Measurements from ENCODE around the gene SLC9A9. TPM values are rescaled to one million over a fixed set of nuclear protein-coding genes. Genes with fewer than 3 reads are reported as not detected.
"Not testable (repeated sequence)": the region's sequence is repeated elsewhere in the genome, so short reads cannot be mapped to it uniquely, and the experiment has no call there.

Gene SLC9A9
- total RNA-seq, 4 donors from 2014 or later: 1.7 to 8.2 (median 3.6) TPM

GRCh38 chr3:143809121-143809621, 39.1 kb downstream of the SLC9A9 start:
- peak overlapping the region in 3 of 4 donors; percentile 12 to 38 (median 34) for H3K27ac ChIP-seq
- no peak overlapping the region for H3K4me3 ChIP-seq
- ATAC-seq (peak in 1 of 2 donors; percentile 30), DNase-seq (no peak)
- intact Hi-C loops (cut with DNase I; ENCODE audit: low total_unique reads) (no loop called here), in situ Hi-C loops (cut with MboI; ENCODE audit: low sequenced_read_pairs in 4 of 4) (no loop called here)
- peaks cover 8 to 10% of the 10 kb centered on the region in 2 donors for H3K4me1 ChIP-seq
- no peaks in the 10 kb centered on the region for H3K9me3 ChIP-seq
- H3K27me3 ChIP-seq: no peaks in the 10 kb centered on the region
- no peak for TF ChIP-seq POLR2A (IDR thresholded peaks at IDR 0.05)
- TF ChIP-seq, protein P1, sequence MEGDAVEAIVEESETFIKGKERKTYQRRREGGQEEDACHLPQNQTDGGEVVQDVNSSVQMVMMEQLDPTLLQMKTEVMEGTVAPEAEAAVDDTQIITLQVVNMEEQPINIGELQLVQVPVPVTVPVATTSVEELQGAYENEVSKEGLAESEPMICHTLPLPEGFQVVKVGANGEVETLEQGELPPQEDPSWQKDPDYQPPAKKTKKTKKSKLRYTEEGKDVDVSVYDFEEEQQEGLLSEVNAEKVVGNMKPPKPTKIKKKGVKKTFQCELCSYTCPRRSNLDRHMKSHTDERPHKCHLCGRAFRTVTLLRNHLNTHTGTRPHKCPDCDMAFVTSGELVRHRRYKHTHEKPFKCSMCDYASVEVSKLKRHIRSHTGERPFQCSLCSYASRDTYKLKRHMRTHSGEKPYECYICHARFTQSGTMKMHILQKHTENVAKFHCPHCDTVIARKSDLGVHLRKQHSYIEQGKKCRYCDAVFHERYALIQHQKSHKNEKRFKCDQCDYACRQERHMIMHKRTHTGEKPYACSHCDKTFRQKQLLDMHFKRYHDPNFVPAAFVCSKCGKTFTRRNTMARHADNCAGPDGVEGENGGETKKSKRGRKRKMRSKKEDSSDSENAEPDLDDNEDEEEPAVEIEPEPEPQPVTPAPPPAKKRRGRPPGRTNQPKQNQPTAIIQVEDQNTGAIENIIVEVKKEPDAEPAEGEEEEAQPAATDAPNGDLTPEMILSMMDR (IDR thresholded peaks at IDR 0.05 in 4 of 5, conservative IDR thresholded peaks at IDR 0.05 in 1 of 5): no peak
- no peaks in the 10 kb centered on the region for H3K36me3 ChIP-seq

GRCh38 chr3:143808030-143808429, 40.2 kb downstream of the SLC9A9 start:
- TF ChIP-seq, protein P1 (IDR thresholded peaks at IDR 0.05 in 4 of 5, conservative IDR thresholded peaks at IDR 0.05 in 1 of 5): no peak
- in situ Hi-C loops (cut with MboI; ENCODE audit: low sequenced_read_pairs in 4 of 4): no loop called here
- no peak for DNase-seq
- no peaks in the 10 kb centered on the region for H3K36me3 ChIP-seq
- H3K27me3 ChIP-seq: no peaks in the 10 kb centered on the region
- H3K9me3 ChIP-seq: no peaks in the 10 kb centered on the region
- peaks cover 8 to 10% of the 10 kb centered on the region in 2 donors for H3K4me1 ChIP-seq
- ATAC-seq: no peak
- no peak overlapping the region for H3K4me3 ChIP-seq
- H3K27ac ChIP-seq: no peak overlapping the region
- intact Hi-C loops (cut with DNase I; ENCODE audit: low total_unique reads): no loop called here

DNA sequence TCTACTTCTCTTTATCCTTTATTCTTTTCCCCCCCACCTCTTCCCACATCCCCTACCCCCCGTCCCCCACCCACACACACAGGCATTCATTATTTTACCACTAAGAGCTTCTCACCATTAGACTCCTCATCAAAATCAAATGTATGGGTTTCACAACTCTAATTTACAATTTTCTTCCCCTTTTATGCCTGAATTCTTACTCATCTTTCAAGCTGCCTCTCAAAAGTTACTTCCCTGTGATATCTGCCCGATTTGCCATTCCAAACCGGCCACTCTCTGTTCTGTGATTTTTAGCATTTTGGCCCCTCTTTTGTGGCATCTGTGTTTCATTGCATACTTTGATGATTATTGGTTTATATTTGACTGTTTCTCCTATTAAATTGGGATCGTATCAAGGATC, 42.2 kb downstream of the SLC9A9 start:
- in situ Hi-C loops (cut with MboI; ENCODE audit: low sequenced_read_pairs in 4 of 4) (no loop called here), intact Hi-C loops (cut with DNase I; ENCODE audit: low total_unique reads) (no loop called here)
- no peak overlapping the region for H3K4me3 ChIP-seq
- H3K27me3 ChIP-seq: no peaks in the 10 kb centered on the region
- ATAC-seq (no peak), DNase-seq (no peak)
- H3K4me1 ChIP-seq: peaks cover 3 to 8% of the 10 kb centered on the region in 2 donors
- no peak overlapping the region for H3K27ac ChIP-seq
- no peaks in the 10 kb centered on the region for H3K9me3 ChIP-seq
- TF ChIP-seq POLR2A (IDR thresholded peaks at IDR 0.05): no peak
- TF ChIP-seq, protein P1 (IDR thresholded peaks at IDR 0.05 in 4 of 5, conservative IDR thresholded peaks at IDR 0.05 in 1 of 5): no peak
- H3K36me3 ChIP-seq: no peaks in the 10 kb centered on the region

GRCh38 chr3:143805476-143805875, 42.8 kb downstream of the SLC9A9 start:
- intact Hi-C loops (cut with DNase I; ENCODE audit: low total_unique reads); in situ Hi-C loops (cut with MboI; ENCODE audit: low sequenced_read_pairs in 4 of 4); H3K27me3 ChIP-seq; H3K4me1 ChIP-seq; H3K9me3 ChIP-seq; H3K36me3 ChIP-seq; ATAC-seq; H3K4me3 ChIP-seq; H3K27ac ChIP-seq; DNase-seq: not testable (repeated sequence)

DNA sequence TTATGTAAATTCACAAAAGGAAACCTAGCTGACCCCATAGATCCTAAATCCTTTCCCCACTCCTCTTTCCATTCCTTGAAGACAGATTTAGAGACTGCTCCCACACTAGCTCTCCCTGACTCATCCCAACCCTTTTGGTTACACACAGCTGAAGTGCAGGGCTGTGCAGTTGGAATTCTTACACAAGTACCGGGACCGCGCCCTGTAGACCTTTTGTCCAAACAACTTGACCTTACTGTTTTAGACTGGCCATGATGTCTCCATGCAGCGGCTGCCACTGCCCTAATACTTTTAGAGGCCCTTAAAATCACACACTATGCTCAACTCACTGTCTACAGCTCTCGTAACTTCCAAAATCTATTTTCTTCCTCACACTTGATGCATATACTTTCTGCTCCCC, 47.2 kb downstream of the SLC9A9 start:
- DNase-seq; H3K36me3 ChIP-seq; intact Hi-C loops (cut with DNase I; ENCODE audit: low total_unique reads); H3K4me3 ChIP-seq; H3K27ac ChIP-seq; H3K9me3 ChIP-seq; H3K4me1 ChIP-seq; in situ Hi-C loops (cut with MboI; ENCODE audit: low sequenced_read_pairs in 4 of 4); ATAC-seq; H3K27me3 ChIP-seq: not testable (repeated sequence)

DNA sequence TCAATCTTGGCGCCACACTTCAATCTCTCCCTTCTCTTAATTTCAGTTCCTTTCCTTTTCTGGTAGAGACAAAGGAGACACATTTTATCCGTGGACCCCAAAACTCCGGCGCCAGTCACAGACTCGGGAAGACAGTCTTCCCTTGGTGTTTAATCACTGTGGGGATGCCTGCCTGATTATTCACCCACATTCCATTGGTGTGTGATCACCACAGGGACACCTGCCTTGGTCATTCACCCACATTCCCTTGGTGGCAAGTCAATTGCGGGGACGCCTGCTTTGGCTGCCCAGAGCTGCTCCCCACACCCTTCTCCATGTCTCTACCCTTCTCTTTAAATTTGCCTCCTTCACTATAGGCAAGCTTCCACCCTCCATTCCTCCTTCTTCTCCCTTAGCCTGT, 50.1 kb downstream of the SLC9A9 start:
- DNase-seq; H3K4me1 ChIP-seq; H3K9me3 ChIP-seq; H3K36me3 ChIP-seq; ATAC-seq; H3K4me3 ChIP-seq; H3K27me3 ChIP-seq; H3K27ac ChIP-seq; intact Hi-C loops (cut with DNase I; ENCODE audit: low total_unique reads): not testable (repeated sequence)
- in situ Hi-C loops (cut with MboI; ENCODE audit: low sequenced_read_pairs in 4 of 4): loop anchor here in 2 of 4 donors (25.0 kb wide), 2 partner anchors 89 to 164 kb away; partner anchors contain the start of gene DIPK2A (in 2 of the 2)
